Neural progenitor cell (in vitro differentiated cells): ENCODE data around the gene PUM2.

ENCODE experiments used
- EZH2phosphoT487 ChIP-seq: fragments of 200-600 bp; sonication (generic); IDR thresholded peaks from 2 replicates; pipeline ENCODE4 v1.6.1; 2017; ENCODE audit warnings: antibody characterized with exemption
- TF ChIP-seq, protein P1 (sequence below): fragments of 200-600 bp; sonication (generic); IDR thresholded peaks from 2 replicates; pipeline ENCODE4 v1.5.1; 2017; ENCODE audit warnings: antibody characterized with exemption, mild to moderate bottlenecking

DNA sequence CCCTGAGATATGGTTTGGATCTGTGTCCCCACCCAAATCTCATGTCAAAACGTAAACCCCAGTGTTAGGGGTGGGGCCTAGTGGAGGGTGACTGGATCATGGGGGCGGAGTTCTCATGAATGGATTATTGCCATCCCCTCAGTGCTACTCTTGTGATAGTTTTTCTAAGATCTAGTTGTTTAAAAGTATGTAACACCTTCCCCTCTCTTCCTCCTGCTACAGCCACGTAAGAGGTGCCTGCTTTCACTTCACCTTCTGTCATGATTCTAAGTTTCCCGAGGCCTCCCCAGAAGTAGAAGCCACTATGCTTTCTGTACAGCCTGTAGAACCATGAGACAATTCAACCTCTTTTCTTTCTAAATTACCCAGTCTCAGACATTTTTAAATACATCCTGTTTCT lies 16.9 kb downstream of the PUM2 start:
- TF ChIP-seq, protein P1, sequence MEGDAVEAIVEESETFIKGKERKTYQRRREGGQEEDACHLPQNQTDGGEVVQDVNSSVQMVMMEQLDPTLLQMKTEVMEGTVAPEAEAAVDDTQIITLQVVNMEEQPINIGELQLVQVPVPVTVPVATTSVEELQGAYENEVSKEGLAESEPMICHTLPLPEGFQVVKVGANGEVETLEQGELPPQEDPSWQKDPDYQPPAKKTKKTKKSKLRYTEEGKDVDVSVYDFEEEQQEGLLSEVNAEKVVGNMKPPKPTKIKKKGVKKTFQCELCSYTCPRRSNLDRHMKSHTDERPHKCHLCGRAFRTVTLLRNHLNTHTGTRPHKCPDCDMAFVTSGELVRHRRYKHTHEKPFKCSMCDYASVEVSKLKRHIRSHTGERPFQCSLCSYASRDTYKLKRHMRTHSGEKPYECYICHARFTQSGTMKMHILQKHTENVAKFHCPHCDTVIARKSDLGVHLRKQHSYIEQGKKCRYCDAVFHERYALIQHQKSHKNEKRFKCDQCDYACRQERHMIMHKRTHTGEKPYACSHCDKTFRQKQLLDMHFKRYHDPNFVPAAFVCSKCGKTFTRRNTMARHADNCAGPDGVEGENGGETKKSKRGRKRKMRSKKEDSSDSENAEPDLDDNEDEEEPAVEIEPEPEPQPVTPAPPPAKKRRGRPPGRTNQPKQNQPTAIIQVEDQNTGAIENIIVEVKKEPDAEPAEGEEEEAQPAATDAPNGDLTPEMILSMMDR = no peak
- no peak for TF ChIP-seq EZH2phosphoT487
